GM12878 (cell line): ENCODE data around the gene CHD6. TPM values are rescaled to one million over a fixed set of nuclear protein-coding genes. Genes with fewer than 3 reads are reported as not detected.

Experiments
- ATF7 ChIP-seq: fragments of 450-650 bp; IDR thresholded peaks from 2 replicates; pipeline ENCODE4 v1.6.1; 2016; ENCODE audit warnings: low read depth, mild to moderate bottlenecking
- BRCA1 ChIP-seq: IDR thresholded peaks from 2 replicates; pipeline ENCODE4 v1.6.1; 2011; ENCODE audit warnings: low read depth, low read length, improper control_type of control experiment
- CBX5 ChIP-seq: sonication (generic); IDR thresholded peaks from 2 replicates; pipeline ENCODE4 v1.6.1; 2016; ENCODE audit warnings: low read depth, moderate library complexity, mild to moderate bottlenecking, inconsistent platforms
- CHD1 ChIP-seq: IDR thresholded peaks from 2 replicates; pipeline ENCODE4 v1.6.1; 2012; ENCODE audit warnings: low read depth, low read length, improper control_type of control experiment
- CHD2 ChIP-seq: IDR thresholded peaks from 2 replicates; pipeline ENCODE4 v1.6.1; 2011; ENCODE audit warnings: low read depth, low read length, improper control_type of control experiment, borderline replicate concordance
- ESRRA ChIP-seq: IDR thresholded peaks from 2 replicates; pipeline ENCODE4 v1.6.1; 2012; ENCODE audit warnings: mild to moderate bottlenecking, low read length, improper control_type of control experiment
- KDM1A ChIP-seq: fragments of 200-600 bp; sonication (generic); IDR thresholded peaks from 2 replicates; pipeline ENCODE4 v1.6.1; 2016; ENCODE audit warnings: borderline replicate concordance
- NR2C1 ChIP-seq: fragments of 450-650 bp; IDR thresholded peaks from 2 replicates; pipeline ENCODE4 v1.6.1; 2017; ENCODE audit warnings: antibody characterized with exemption, mild to moderate bottlenecking, moderate library complexity
- PAX5 ChIP-seq: IDR thresholded peaks from 2 replicates; pipeline ENCODE4 v1.6.1; 2011; ENCODE audit warnings: low read depth, low read length, borderline replicate concordance
- SMAD1 ChIP-seq: fragments of 450-650 bp; IDR thresholded peaks from 2 replicates; pipeline ENCODE4 v1.6.1; 2018; ENCODE audit warnings: mild to moderate bottlenecking, low read depth; ENCODE audit not compliant: partially characterized antibody
- SMC3 ChIP-seq: IDR thresholded peaks from 2 replicates; pipeline ENCODE4 v1.6.1; 2011; ENCODE audit warnings: low read length, improper control_type of control experiment, borderline replicate concordance
- SREBF1 ChIP-seq: IDR thresholded peaks from 2 replicates; pipeline ENCODE4 v1.6.1; 2012; ENCODE audit warnings: mild to moderate bottlenecking, low read length
- ZBED1 ChIP-seq: IDR thresholded peaks from 2 replicates; pipeline ENCODE4 v1.6.1; 2016; ENCODE audit warnings: borderline replicate concordance
- ZNF207 ChIP-seq: fragments of 450-650 bp; IDR thresholded peaks from 2 replicates; pipeline ENCODE4 v1.6.1; 2014; ENCODE audit warnings: antibody characterized with exemption, mild to moderate bottlenecking, borderline replicate concordance
- ZNF217 ChIP-seq: fragments of 450-650 bp; IDR thresholded peaks from 2 replicates; pipeline ENCODE4 v1.6.1; 2017; ENCODE audit warnings: antibody characterized with exemption, mild to moderate bottlenecking
- ZNF274 ChIP-seq: IDR thresholded peaks from one replicate; pipeline ENCODE4 v1.8.0; 2011; ENCODE audit not compliant: insufficient read length, insufficient read depth
- polyA plus RNA-seq, 11 experiments: library from polyadenylated mRNA; depleted of rRNA in 4 of 11; unstranded in 6 of 11; stranded (reverse) in 5 of 11; fragments of >200 nt; fragmentation: Nextera tagmentation in 4 of 11; fragmentation: Illumina TruSeq in 1 of 11; extraction: Ambion mirVana in 4 of 11; extraction: Trizol in 1 of 11; gene quantifications; 1 replicate in 1 of 11; 2 replicates in 10 of 11; pipeline versions ENCODE4 v1.2.1 to v1.2.3, GENCODE V29; 2011 to 2016; ENCODE audit warnings: inconsistent platforms in 2 of 11, missing spikeins in 2 of 11, low read depth in 1 of 11
- total RNA-seq, 4 experiments: library from RNA; depleted of rRNA in 3 of 4; stranded (reverse); fragments of >200 nt in 3 of 4; fragmentation: Illumina TruSeq in 1 of 4; extraction: Trizol in 1 of 4; gene quantifications; 2 replicates each; pipeline versions ENCODE4 v1.2.1 to v1.2.3, GENCODE V29; 2013 to 2021
- TF ChIP-seq, protein P1 (sequence below): fragments of 450-650 bp; formaldehyde crosslinking; IDR thresholded peaks from 2 replicates; pipeline ENCODE4 v1.4.0; 2022; ENCODE audit warnings: mild to moderate bottlenecking, moderate library complexity
- TF ChIP-seq, protein P2 (sequence below): IDR thresholded peaks from 2 replicates; pipeline ENCODE4 v1.6.1; 2012; ENCODE audit warnings: low read depth, low read length, improper control_type of control experiment
- TF ChIP-seq, protein P3 (sequence below): fragments of 150-350 bp; IDR thresholded peaks from 2 replicates; pipeline ENCODE4 v1.6.1; 2014; ENCODE audit warnings: mild to moderate bottlenecking, low read depth, low read length
- TF ChIP-seq, protein P4 (sequence below): IDR thresholded peaks from 2 replicates; pipeline ENCODE4 v1.6.1; 2012; ENCODE audit warnings: mild to moderate bottlenecking, low read depth, low read length
- TF ChIP-seq, protein P5 (sequence below): fragments of 450-650 bp; IDR thresholded peaks from 2 replicates; pipeline ENCODE4 v1.6.1; 2016; ENCODE audit warnings: mild to moderate bottlenecking

Gene CHD6
- total and polyA plus RNA-seq, 10 of the 15 experiments (the other 5 are each of a cell fraction or from before 2014, with no cell fraction given), result 4.3 to 25.5 (median 17.1) TPM

DNA sequence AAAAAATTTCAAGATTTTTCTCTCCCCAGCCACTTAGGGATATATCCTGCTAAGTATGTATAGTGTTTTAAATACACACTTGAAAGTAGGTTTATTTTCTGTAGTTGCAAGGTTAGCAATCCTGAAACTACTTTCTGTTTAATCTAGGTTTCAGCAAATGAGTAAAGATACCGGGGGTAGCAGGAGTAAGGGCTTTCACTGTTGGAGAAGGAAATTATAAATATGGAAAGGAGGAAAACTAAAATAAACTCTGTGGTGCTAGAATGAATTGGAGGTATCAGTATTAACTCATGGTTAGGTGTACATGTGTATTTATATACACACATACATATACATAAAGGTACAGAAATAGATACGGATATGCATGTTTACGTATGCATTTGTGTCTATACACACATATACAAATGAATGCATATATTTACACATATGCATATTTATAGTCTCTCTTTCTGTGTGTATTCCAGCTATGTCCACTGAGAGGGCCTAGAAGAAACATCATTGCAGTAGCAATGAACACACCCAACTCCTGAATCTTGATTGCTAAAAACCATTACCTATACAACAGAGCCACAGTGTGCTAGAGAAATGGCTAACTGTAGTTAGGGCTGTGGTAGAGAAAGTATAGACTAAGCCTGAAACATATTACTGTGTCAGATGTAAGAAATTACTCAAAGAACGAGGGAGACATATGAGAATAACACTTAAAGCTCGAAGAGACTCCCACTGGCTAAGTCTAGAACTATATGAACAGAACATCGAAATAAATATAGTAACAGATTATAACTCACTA is 155.6 kb downstream of the CHD6 start (continued):
- TF ChIP-seq, protein P1, sequence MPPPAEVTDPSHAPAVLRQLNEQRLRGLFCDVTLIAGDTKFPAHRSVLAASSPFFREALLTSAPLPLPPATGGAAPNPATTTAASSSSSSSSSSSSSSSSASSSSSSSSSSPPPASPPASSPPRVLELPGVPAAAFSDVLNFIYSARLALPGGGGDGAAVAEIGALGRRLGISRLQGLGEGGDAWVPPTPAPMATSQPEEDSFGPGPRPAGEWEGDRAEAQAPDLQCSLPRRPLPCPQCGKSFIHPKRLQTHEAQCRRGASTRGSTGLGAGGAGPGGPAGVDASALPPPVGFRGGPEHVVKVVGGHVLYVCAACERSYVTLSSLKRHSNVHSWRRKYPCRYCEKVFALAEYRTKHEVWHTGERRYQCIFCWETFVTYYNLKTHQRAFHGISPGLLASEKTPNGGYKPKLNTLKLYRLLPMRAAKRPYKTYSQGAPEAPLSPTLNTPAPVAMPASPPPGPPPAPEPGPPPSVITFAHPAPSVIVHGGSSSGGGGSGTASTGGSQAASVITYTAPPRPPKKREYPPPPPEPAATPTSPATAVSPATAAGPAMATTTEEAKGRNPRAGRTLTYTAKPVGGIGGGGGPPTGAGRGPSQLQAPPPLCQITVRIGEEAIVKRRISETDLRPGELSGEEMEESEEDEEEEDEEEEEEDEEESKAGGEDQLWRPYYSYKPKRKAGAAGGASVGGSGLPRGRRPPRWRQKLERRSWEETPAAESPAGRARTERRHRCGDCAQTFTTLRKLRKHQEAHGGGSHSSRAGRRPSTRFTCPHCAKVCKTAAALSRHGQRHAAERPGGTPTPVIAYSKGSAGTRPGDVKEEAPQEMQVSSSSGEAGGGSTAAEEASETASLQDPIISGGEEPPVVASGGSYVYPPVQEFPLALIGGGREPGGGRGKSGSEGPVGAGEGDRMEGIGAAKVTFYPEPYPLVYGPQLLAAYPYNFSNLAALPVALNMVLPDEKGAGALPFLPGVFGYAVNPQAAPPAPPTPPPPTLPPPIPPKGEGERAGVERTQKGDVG, result no peak
- TF ChIP-seq SMC3 (no peak), SMAD1 (no peak), ZBED1 (peak; percentile 96), ATF7 (no peak), ZNF207 (no peak), KDM1A (no peak), CHD1 (no peak), CBX5 (no peak), SREBF1 (no peak), BRCA1 (no peak), PAX5 (no peak), NR2C1 (no peak), ESRRA (no peak), CHD2 (no peak), ZNF217 (no peak), ZNF274 (no peak)
- TF ChIP-seq, protein P2, sequence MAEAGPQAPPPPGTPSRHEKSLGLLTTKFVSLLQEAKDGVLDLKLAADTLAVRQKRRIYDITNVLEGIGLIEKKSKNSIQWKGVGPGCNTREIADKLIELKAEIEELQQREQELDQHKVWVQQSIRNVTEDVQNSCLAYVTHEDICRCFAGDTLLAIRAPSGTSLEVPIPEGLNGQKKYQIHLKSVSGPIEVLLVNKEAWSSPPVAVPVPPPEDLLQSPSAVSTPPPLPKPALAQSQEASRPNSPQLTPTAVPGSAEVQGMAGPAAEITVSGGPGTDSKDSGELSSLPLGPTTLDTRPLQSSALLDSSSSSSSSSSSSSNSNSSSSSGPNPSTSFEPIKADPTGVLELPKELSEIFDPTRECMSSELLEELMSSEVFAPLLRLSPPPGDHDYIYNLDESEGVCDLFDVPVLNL, result no peak
- TF ChIP-seq, protein P3, sequence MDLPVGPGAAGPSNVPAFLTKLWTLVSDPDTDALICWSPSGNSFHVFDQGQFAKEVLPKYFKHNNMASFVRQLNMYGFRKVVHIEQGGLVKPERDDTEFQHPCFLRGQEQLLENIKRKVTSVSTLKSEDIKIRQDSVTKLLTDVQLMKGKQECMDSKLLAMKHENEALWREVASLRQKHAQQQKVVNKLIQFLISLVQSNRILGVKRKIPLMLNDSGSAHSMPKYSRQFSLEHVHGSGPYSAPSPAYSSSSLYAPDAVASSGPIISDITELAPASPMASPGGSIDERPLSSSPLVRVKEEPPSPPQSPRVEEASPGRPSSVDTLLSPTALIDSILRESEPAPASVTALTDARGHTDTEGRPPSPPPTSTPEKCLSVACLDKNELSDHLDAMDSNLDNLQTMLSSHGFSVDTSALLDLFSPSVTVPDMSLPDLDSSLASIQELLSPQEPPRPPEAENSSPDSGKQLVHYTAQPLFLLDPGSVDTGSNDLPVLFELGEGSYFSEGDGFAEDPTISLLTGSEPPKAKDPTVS, result no peak
- TF ChIP-seq, protein P4, sequence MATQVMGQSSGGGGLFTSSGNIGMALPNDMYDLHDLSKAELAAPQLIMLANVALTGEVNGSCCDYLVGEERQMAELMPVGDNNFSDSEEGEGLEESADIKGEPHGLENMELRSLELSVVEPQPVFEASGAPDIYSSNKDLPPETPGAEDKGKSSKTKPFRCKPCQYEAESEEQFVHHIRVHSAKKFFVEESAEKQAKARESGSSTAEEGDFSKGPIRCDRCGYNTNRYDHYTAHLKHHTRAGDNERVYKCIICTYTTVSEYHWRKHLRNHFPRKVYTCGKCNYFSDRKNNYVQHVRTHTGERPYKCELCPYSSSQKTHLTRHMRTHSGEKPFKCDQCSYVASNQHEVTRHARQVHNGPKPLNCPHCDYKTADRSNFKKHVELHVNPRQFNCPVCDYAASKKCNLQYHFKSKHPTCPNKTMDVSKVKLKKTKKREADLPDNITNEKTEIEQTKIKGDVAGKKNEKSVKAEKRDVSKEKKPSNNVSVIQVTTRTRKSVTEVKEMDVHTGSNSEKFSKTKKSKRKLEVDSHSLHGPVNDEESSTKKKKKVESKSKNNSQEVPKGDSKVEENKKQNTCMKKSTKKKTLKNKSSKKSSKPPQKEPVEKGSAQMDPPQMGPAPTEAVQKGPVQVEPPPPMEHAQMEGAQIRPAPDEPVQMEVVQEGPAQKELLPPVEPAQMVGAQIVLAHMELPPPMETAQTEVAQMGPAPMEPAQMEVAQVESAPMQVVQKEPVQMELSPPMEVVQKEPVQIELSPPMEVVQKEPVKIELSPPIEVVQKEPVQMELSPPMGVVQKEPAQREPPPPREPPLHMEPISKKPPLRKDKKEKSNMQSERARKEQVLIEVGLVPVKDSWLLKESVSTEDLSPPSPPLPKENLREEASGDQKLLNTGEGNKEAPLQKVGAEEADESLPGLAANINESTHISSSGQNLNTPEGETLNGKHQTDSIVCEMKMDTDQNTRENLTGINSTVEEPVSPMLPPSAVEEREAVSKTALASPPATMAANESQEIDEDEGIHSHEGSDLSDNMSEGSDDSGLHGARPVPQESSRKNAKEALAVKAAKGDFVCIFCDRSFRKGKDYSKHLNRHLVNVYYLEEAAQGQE, result no peak
- TF ChIP-seq, protein P5, sequence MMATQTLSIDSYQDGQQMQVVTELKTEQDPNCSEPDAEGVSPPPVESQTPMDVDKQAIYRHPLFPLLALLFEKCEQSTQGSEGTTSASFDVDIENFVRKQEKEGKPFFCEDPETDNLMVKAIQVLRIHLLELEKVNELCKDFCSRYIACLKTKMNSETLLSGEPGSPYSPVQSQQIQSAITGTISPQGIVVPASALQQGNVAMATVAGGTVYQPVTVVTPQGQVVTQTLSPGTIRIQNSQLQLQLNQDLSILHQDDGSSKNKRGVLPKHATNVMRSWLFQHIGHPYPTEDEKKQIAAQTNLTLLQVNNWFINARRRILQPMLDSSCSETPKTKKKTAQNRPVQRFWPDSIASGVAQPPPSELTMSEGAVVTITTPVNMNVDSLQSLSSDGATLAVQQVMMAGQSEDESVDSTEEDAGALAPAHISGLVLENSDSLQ, result no peak
